SK-N-SH (cell line): Measurements from ENCODE around the gene WNT1. TPM values are rescaled to one million over a fixed set of nuclear protein-coding genes. Genes with fewer than 3 reads are reported as not detected.

Experiments used
- CTCF ChIA-PET: fragments of 300-600, 350-600 bp; formaldehyde crosslinking; extraction: SDS; loops from one replicate; lab custom pipeline; 2021; lab: Yijun Ruan, JAX
- POLR2A ChIA-PET: fragments of 350-600 bp; sonication (Branson Sonifier 250); formaldehyde crosslinking; extraction: SDS; loops from one replicate; lab custom pipeline; 2020; ENCODE audit warnings: antibody characterized with exemption, inconsistent platforms; lab: Yijun Ruan, JAX
- DNase-seq: peaks from one replicate; pipeline ENCODE4 v3.0.0; 2012
- H2AFZ ChIP-seq: fragments of 200-600 bp; sonication (generic); 2 replicates; pipeline ENCODE4 v1.8.1; 2016; ENCODE audit warnings: antibody characterized with exemption, mild to moderate bottlenecking, low read depth
- H3F3A ChIP-seq: fragments of 200-600 bp; sonication (generic); replicated peaks from 2 replicates; pipeline ENCODE3; 2016; ENCODE audit warnings: antibody characterized with exemption, mild to moderate bottlenecking; ENCODE audit not compliant: insufficient read depth
- H3K27ac ChIP-seq, 2 experiments: fragments of 200-500 bp in 1 of 2; fragments of 200-600 bp in 1 of 2; sonication (Bioruptor generic) in 1 of 2; sonication (generic), shearing (Covaris generic) in 1 of 2; 2 replicates each; pipeline versions ENCODE4 v1.5.1 to v1.6.1; 2014 to 2016; ENCODE audit warnings: low read depth in 2 of 2, inconsistent platforms in 1 of 2, low read length in 1 of 2, mild to moderate bottlenecking in 1 of 2, mixed read lengths in 1 of 2
- H3K27me3 ChIP-seq: fragments of 200-600 bp; sonication (generic), shearing (Covaris generic); 2 replicates; pipeline ENCODE4 v1.6.1; 2016; ENCODE audit warnings: mixed run types; ENCODE audit not compliant: insufficient read depth
- H3K36me3 ChIP-seq, 2 experiments: fragments of 200-500 bp in 1 of 2; fragments of 200-600 bp in 1 of 2; sonication (Bioruptor generic) in 1 of 2; sonication (generic) in 1 of 2; replicated peaks in 1 of 2; 2 replicates each; pipeline versions ENCODE3 to v1.5.1; 2014 to 2016; ENCODE audit warnings: low read length in 1 of 2, mild to moderate bottlenecking in 1 of 2; ENCODE audit not compliant: insufficient read depth in 2 of 2, control insufficient read depth in 1 of 2
- H3K4me1 ChIP-seq, 2 experiments: fragments of 200-500 bp in 1 of 2; fragments of 200-600 bp in 1 of 2; sonication (Bioruptor generic) in 1 of 2; sonication (generic), shearing (Covaris generic) in 1 of 2; 2 replicates each; pipeline versions ENCODE4 v1.5.1 to v1.6.1; 2014 to 2016; ENCODE audit warnings: low read depth in 1 of 2, low read length in 1 of 2, mixed run types in 1 of 2; ENCODE audit not compliant: insufficient read depth in 2 of 2, control insufficient read depth in 1 of 2
- H3K4me2 ChIP-seq: fragments of 200-600 bp; sonication (generic), shearing (Covaris generic); 2 replicates; pipeline ENCODE4 v1.6.1; 2017; ENCODE audit warnings: mixed run types
- H3K4me3 ChIP-seq, 2 experiments: fragments of 200-500 bp in 1 of 2; fragments of 200-600 bp in 1 of 2; sonication (Bioruptor generic) in 1 of 2; sonication (generic), shearing (Covaris generic) in 1 of 2; 2 replicates each; pipeline versions ENCODE4 v1.5.1 to v1.8.1; 2014 to 2016; ENCODE audit warnings: low read depth in 2 of 2, inconsistent platforms in 1 of 2, low read length in 1 of 2, mild to moderate bottlenecking in 1 of 2, mixed read lengths in 1 of 2, moderate library complexity in 1 of 2
- H3K79me2 ChIP-seq: fragments of 200-600 bp; sonication (generic); 2 replicates; pipeline ENCODE4 v1.8.1; 2017; ENCODE audit warnings: mild to moderate bottlenecking; ENCODE audit not compliant: insufficient read depth
- H3K9ac ChIP-seq: fragments of 200-600 bp; sonication (generic); 2 replicates; pipeline ENCODE4 v1.6.1; 2017; ENCODE audit warnings: mixed run types
- H3K9me2 ChIP-seq: fragments of 200-600 bp; sonication (generic); 2 replicates; pipeline ENCODE4 v1.6.1; 2017; ENCODE audit warnings: mixed run types
- H3K9me3 ChIP-seq: fragments of 200-600 bp; sonication (generic); 2 replicates; pipeline ENCODE4 v1.6.1; 2017; ENCODE audit warnings: mixed run types, mild to moderate bottlenecking, moderate library complexity
- H4K20me1 ChIP-seq: fragments of 200-600 bp; sonication (generic); 2 replicates; pipeline ENCODE4 v1.6.1; 2017; ENCODE audit warnings: mild to moderate bottlenecking, mixed run types; ENCODE audit not compliant: insufficient read depth
- CHD2 ChIP-seq: fragments of 150-350 bp; IDR thresholded peaks from 2 replicates; pipeline ENCODE4 v1.6.1; 2018; ENCODE audit warnings: low read length; ENCODE audit not compliant: partially characterized antibody
- ELF1 ChIP-seq: IDR thresholded peaks from 2 replicates; pipeline ENCODE4 v1.4.0; 2012
- GABPA ChIP-seq: IDR thresholded peaks from 2 replicates; pipeline ENCODE4 v1.4.0; 2012; ENCODE audit warnings: low read depth, mild to moderate bottlenecking
- POLR2AphosphoS5 ChIP-seq: IDR thresholded peaks from 2 replicates; pipeline ENCODE4 v1.6.1; 2012; ENCODE audit warnings: low read depth, low read length
- RFX5 ChIP-seq: IDR thresholded peaks from 2 replicates; pipeline ENCODE4 v1.6.1; 2012; ENCODE audit warnings: mild to moderate bottlenecking, improper control_type of control experiment, low read length
- RXRA ChIP-seq: IDR thresholded peaks from 2 replicates; pipeline ENCODE4 v1.4.0; 2012; ENCODE audit warnings: low read depth, mild to moderate bottlenecking, borderline replicate concordance
- SIN3A ChIP-seq: IDR thresholded peaks from 2 replicates; pipeline ENCODE4 v1.6.1; 2012; ENCODE audit warnings: low read depth, mild to moderate bottlenecking, low read length, moderate library complexity, borderline replicate concordance
- SMC3 ChIP-seq: IDR thresholded peaks from 2 replicates; pipeline ENCODE4 v1.6.1; 2012; ENCODE audit warnings: low read depth, low read length, improper control_type of control experiment
- TAF1 ChIP-seq: IDR thresholded peaks from 2 replicates; pipeline ENCODE4 v1.6.1; 2012; ENCODE audit warnings: low read depth, mild to moderate bottlenecking, low read length, moderate library complexity, borderline replicate concordance
- YY1 ChIP-seq: IDR thresholded peaks from 2 replicates; pipeline ENCODE4 v1.4.0; 2012; ENCODE audit warnings: low read depth, mild to moderate bottlenecking
- WGBS: methylation state at CpG from one replicate; pipeline ENCODE4 v1.1.6; 2017; ENCODE audit warnings: low lambda C conversion rate; 5-methylcytosine and 5-hydroxymethylcytosine counted together
- polyA plus RNA-seq, 3 experiments: library from polyadenylated mRNA; depleted of rRNA; stranded (reverse); fragments of >200 nt; gene quantifications; 2 replicates each; pipeline ENCODE4 v1.2.3, GENCODE V29; 2012
- TF ChIP-seq, protein P1 (sequence below): IDR thresholded peaks from 2 replicates; pipeline ENCODE4 v1.4.0; 2012; ENCODE audit warnings: low read depth, borderline replicate concordance
- TF ChIP-seq, protein P2 (sequence below): IDR thresholded peaks from 2 replicates; pipeline ENCODE4 v1.6.1; 2012; ENCODE audit warnings: mild to moderate bottlenecking, low read depth, low read length, moderate library complexity
- TF ChIP-seq, protein P3 (sequence below): IDR thresholded peaks from 2 replicates; pipeline ENCODE4 v1.4.0; 2012; ENCODE audit warnings: low read depth
- TF ChIP-seq, protein P4 (sequence below): fragments of 150-350 bp; IDR thresholded peaks from 2 replicates; pipeline ENCODE4 v1.6.1; 2016; ENCODE audit warnings: mild to moderate bottlenecking, low read depth, low read length

Gene WNT1
- polyA plus RNA-seq, 1 of the 3 experiments (the other 2 are of a cell fraction) = not detected

DNA sequence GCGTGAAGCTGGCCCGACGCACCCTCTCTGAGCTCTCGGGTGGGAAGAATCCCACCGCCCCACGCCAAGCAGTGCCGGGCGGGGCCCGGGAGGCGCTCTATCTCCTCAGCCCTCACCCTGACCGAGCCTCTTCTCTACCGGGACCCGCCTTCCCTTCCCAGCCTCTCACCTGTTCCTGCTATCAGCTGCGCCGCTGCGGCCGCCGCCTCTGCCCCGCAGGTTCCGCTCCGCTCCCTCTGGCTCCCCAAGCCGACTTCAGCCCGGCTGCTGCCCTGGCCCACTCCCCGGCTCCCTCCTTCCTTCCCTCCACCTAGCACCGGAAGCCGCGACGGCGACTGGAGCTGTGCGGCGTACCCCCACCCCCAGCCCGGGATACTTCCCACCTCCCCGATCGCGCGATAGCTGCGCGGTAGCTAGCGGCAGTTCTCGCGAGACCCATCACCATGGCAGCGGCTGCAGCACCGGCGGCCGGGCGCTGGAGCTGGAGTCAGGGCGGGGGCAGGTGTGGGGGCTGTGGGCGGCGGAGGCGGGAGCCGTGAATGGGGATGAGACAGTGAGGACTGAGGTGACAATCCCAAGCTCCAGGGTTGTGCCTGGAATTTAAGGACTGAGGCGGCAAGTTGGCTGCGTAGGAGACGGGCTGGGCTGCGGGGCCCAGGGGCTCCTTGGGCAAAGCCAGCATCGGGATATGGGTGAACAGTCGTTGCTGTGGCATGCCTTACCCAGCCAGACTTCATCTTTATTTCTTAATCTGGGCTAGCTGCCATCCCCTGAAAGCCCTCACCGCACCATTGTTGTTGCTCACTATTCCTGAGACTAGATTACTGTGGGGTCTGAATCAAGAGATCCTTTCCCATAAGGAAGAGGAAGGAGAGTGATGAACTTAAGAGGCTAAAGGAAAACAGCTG, 20.7 kb upstream of the WNT1 start, which contains the start of gene ARF3:
ARF3 (minus strand) TSS at position 347 of the 908 bp plus-strand sequence. CDS start 16,392 bp downstream, outside the sequence.
- peak within 1 kb of the TSS; percentile 70 for H3K4me2 ChIP-seq
- peaks cover 7 to 16% of the 10 kb centered on the region in 2 experiments; a peak in 3 of 4 replicates for H3K4me1 ChIP-seq
- peaks cover 39% of the 10 kb centered on the region for H4K20me1 ChIP-seq
- H3K36me3 ChIP-seq = peaks cover 25 to 32% of the 10 kb centered on the region in 2 experiments
- no peaks in the 10 kb centered on the region; the same call in 1 of the 2 replicates for H3K27me3 ChIP-seq
- peak within 1 kb of the TSS; percentile 87 to 90 for H3K27ac ChIP-seq
- ChIA-PET POLR2A (interaction anchor here (0.9 to 1.4 kb wide), 6 partner anchors 42 to 173 kb away, joined by 3 to 5 read pairs (median 4); partner anchors contain the start of genes PRKAG1, RHEBL1, RND1 and TUBA1B), CTCF (interaction anchor here (0.6 to 5.5 kb wide), 18 partner anchors 9 to 153 kb away, joined by 3 to 52 read pairs (median 4); partner anchors contain the start of genes DDN, WNT1 and WNT10B)
- peak within 1 kb of the TSS; percentile 83 to 96 for H3K4me3 ChIP-seq
- no peaks in the 10 kb centered on the region for H3K9me3 ChIP-seq
- TF ChIP-seq, protein P1, sequence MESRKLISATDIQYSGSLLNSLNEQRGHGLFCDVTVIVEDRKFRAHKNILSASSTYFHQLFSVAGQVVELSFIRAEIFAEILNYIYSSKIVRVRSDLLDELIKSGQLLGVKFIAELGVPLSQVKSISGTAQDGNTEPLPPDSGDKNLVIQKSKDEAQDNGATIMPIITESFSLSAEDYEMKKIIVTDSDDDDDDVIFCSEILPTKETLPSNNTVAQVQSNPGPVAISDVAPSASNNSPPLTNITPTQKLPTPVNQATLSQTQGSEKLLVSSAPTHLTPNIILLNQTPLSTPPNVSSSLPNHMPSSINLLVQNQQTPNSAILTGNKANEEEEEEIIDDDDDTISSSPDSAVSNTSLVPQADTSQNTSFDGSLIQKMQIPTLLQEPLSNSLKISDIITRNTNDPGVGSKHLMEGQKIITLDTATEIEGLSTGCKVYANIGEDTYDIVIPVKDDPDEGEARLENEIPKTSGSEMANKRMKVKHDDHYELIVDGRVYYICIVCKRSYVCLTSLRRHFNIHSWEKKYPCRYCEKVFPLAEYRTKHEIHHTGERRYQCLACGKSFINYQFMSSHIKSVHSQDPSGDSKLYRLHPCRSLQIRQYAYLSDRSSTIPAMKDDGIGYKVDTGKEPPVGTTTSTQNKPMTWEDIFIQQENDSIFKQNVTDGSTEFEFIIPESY = peak; percentile 100
- TF ChIP-seq SIN3A (peak; percentile 100), RXRA (no peak), RFX5 (no peak), SMC3 (no peak), POLR2AphosphoS5 (peak; percentile 71), GABPA (peak; percentile 65), CHD2 (peak; percentile 100), TAF1 (peak; percentile 78), ELF1 (peak; percentile 56; the same call in 1 of the 2 replicates), YY1 (no peak)
- TF ChIP-seq, protein P2, sequence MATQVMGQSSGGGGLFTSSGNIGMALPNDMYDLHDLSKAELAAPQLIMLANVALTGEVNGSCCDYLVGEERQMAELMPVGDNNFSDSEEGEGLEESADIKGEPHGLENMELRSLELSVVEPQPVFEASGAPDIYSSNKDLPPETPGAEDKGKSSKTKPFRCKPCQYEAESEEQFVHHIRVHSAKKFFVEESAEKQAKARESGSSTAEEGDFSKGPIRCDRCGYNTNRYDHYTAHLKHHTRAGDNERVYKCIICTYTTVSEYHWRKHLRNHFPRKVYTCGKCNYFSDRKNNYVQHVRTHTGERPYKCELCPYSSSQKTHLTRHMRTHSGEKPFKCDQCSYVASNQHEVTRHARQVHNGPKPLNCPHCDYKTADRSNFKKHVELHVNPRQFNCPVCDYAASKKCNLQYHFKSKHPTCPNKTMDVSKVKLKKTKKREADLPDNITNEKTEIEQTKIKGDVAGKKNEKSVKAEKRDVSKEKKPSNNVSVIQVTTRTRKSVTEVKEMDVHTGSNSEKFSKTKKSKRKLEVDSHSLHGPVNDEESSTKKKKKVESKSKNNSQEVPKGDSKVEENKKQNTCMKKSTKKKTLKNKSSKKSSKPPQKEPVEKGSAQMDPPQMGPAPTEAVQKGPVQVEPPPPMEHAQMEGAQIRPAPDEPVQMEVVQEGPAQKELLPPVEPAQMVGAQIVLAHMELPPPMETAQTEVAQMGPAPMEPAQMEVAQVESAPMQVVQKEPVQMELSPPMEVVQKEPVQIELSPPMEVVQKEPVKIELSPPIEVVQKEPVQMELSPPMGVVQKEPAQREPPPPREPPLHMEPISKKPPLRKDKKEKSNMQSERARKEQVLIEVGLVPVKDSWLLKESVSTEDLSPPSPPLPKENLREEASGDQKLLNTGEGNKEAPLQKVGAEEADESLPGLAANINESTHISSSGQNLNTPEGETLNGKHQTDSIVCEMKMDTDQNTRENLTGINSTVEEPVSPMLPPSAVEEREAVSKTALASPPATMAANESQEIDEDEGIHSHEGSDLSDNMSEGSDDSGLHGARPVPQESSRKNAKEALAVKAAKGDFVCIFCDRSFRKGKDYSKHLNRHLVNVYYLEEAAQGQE = no peak
- TF ChIP-seq, protein P3, sequence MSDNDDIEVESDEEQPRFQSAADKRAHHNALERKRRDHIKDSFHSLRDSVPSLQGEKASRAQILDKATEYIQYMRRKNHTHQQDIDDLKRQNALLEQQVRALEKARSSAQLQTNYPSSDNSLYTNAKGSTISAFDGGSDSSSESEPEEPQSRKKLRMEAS = peak; percentile 38; the same call in 1 of the 2 replicates
- TF ChIP-seq, protein P4, sequence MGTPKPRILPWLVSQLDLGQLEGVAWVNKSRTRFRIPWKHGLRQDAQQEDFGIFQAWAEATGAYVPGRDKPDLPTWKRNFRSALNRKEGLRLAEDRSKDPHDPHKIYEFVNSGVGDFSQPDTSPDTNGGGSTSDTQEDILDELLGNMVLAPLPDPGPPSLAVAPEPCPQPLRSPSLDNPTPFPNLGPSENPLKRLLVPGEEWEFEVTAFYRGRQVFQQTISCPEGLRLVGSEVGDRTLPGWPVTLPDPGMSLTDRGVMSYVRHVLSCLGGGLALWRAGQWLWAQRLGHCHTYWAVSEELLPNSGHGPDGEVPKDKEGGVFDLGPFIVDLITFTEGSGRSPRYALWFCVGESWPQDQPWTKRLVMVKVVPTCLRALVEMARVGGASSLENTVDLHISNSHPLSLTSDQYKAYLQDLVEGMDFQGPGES = no peak
- peak within 1 kb of the TSS; percentile 81 for H2AFZ ChIP-seq
- peaks cover 11% of the 10 kb centered on the region for H3F3A ChIP-seq
- WGBS = 1% methylated on average over 45 of the region's 58 CpGs
- peak; percentile 98 for DNase-seq
- no peaks in the 10 kb centered on the region for H3K9me2 ChIP-seq
- H3K79me2 ChIP-seq = peaks cover 49% of the 10 kb centered on the region
- peak within 1 kb of the TSS; percentile 92 for H3K9ac ChIP-seq
